Astrocyte (in vitro differentiated cells and primary cell): ENCODE results near the gene PCCB. TPM values are rescaled to one million over a fixed set of nuclear protein-coding genes. Genes with fewer than 3 reads are reported as not detected.
A peak's percentile ranks its signal among the peaks of the same experiment; 100 is the strongest.

Source experiments
- DNase-seq: peaks from one replicate; pipeline ENCODE4 v3.0.0-alpha.2; 2010; ENCODE audit warnings: low read depth
- FAIRE-seq: peaks from 2 replicates; lab custom pipeline; 2011; peaks lifted over from hg19 to GRCh38; lab: Jason Lieb, UNC
- H2AFZ ChIP-seq: 2 replicates; pipeline ENCODE4 v1.6.0; 2012; ENCODE audit warnings: low read depth, low read length, inconsistent platforms
- H3K27ac ChIP-seq: 2 replicates; pipeline ENCODE4 v1.5.1; 2011; ENCODE audit warnings: low read depth, low read length, inconsistent platforms
- H3K27me3 ChIP-seq: 2 replicates; pipeline ENCODE4 v1.6.0; 2011; ENCODE audit warnings: low read length, inconsistent platforms; ENCODE audit not compliant: insufficient read depth
- H3K36me3 ChIP-seq: 2 replicates; pipeline ENCODE4 v1.5.1; 2011; ENCODE audit warnings: low read length, inconsistent platforms; ENCODE audit not compliant: insufficient read depth
- H3K4me1 ChIP-seq: 2 replicates; pipeline ENCODE4 v1.5.1; 2011; ENCODE audit warnings: low read length, inconsistent platforms; ENCODE audit not compliant: insufficient read depth
- H3K4me2 ChIP-seq: 2 replicates; pipeline ENCODE4 v1.6.0; 2012; ENCODE audit warnings: low read length, inconsistent platforms
- H3K4me3 ChIP-seq: 2 replicates; pipeline ENCODE4 v1.5.1; 2011; ENCODE audit warnings: low read depth, mild to moderate bottlenecking, low read length, inconsistent platforms; ENCODE audit not compliant: insufficient read depth
- H3K79me2 ChIP-seq: 2 replicates; pipeline ENCODE4 v1.6.0; 2012; ENCODE audit warnings: mild to moderate bottlenecking, low read length, inconsistent platforms; ENCODE audit not compliant: insufficient read depth
- H3K9ac ChIP-seq: 2 replicates; pipeline ENCODE4 v1.6.0; 2012; ENCODE audit warnings: mild to moderate bottlenecking, low read length, inconsistent platforms
- H3K9me3 ChIP-seq: 2 replicates; pipeline ENCODE4 v1.5.1; 2012; ENCODE audit warnings: low read depth, mild to moderate bottlenecking, low read length, inconsistent platforms; ENCODE audit not compliant: insufficient read depth
- H4K20me1 ChIP-seq: 2 replicates; pipeline ENCODE4 v1.6.0; 2012; ENCODE audit warnings: low read length, inconsistent platforms; ENCODE audit not compliant: insufficient read depth
- H3K27ac Mint-ChIP-seq: one replicate; pipeline ENCODE4 v1.8.0; 2021; ENCODE audit warnings: mild to moderate bottlenecking, mixed read lengths; ENCODE audit not compliant: unreplicated experiment
- H3K27me3 Mint-ChIP-seq: one replicate; pipeline ENCODE4 v1.8.0; 2021; ENCODE audit warnings: low read depth, mixed read lengths; ENCODE audit not compliant: unreplicated experiment
- H3K36me3 Mint-ChIP-seq: one replicate; pipeline ENCODE4 v1.8.0; 2021; ENCODE audit warnings: low read depth, mixed read lengths; ENCODE audit not compliant: unreplicated experiment
- H3K4me1 Mint-ChIP-seq: one replicate; pipeline ENCODE4 v1.8.0; 2021; ENCODE audit warnings: low read depth, mixed read lengths; ENCODE audit not compliant: unreplicated experiment
- H3K4me3 Mint-ChIP-seq: one replicate; pipeline ENCODE4 v1.8.0; 2021; ENCODE audit warnings: mild to moderate bottlenecking, moderate library complexity, mixed read lengths; ENCODE audit not compliant: unreplicated experiment
- H3K9me3 Mint-ChIP-seq: one replicate; pipeline ENCODE4 v1.8.0; 2021; ENCODE audit warnings: mild to moderate bottlenecking, mixed read lengths; ENCODE audit not compliant: unreplicated experiment
- EZH2 ChIP-seq: IDR thresholded peaks from 2 replicates; pipeline ENCODE4 v1.6.1; 2012; ENCODE audit warnings: mild to moderate bottlenecking, low read length, inconsistent platforms; ENCODE audit not compliant: insufficient read depth
- total RNA-seq: library from RNA; stranded (reverse); gene quantifications from 2 replicates; pipeline ENCODE4 v1.2.1, GENCODE V29; 2021
- TF ChIP-seq, protein P1 (sequence below): IDR thresholded peaks from 2 replicates; pipeline ENCODE4 v1.5.1; 2011; ENCODE audit warnings: low read depth, mild to moderate bottlenecking, inconsistent platforms, low read length, moderate library complexity; ENCODE audit not compliant: insufficient read depth

The PCCB gene
- total RNA-seq, 1 donor from 2014 or later: 41.3 TPM

GRCh38 chr3:136336329-136337100, 86.4 kb downstream of the PCCB start:
- Histone ChIP-seq H3K4me3 (no peak overlapping the region), H3K4me1 (peaks cover 6% of the 10 kb centered on the region), H3K36me3 (peaks cover 17% of the 10 kb centered on the region), H3K4me2 (no peak overlapping the region), H2AFZ (no peak overlapping the region), H4K20me1 (no peaks in the 10 kb centered on the region), H3K9me3 (no peaks in the 10 kb centered on the region), H3K27ac (no peak overlapping the region), H3K27me3 (no peaks in the 10 kb centered on the region), H3K9ac (no peak overlapping the region), H3K79me2 (no peaks in the 10 kb centered on the region)
- FAIRE-seq (peak; percentile 17), DNase-seq (peak; percentile 62)
- no peaks in the 10 kb centered on the region for H3K27me3 Mint-ChIP-seq
- no peaks in the 10 kb centered on the region for H3K9me3 Mint-ChIP-seq
- TF ChIP-seq, protein P1, sequence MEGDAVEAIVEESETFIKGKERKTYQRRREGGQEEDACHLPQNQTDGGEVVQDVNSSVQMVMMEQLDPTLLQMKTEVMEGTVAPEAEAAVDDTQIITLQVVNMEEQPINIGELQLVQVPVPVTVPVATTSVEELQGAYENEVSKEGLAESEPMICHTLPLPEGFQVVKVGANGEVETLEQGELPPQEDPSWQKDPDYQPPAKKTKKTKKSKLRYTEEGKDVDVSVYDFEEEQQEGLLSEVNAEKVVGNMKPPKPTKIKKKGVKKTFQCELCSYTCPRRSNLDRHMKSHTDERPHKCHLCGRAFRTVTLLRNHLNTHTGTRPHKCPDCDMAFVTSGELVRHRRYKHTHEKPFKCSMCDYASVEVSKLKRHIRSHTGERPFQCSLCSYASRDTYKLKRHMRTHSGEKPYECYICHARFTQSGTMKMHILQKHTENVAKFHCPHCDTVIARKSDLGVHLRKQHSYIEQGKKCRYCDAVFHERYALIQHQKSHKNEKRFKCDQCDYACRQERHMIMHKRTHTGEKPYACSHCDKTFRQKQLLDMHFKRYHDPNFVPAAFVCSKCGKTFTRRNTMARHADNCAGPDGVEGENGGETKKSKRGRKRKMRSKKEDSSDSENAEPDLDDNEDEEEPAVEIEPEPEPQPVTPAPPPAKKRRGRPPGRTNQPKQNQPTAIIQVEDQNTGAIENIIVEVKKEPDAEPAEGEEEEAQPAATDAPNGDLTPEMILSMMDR: no peak
- TF ChIP-seq EZH2: no peak
- no peak overlapping the region for H3K27ac Mint-ChIP-seq
- peaks cover 28% of the 10 kb centered on the region for H3K4me1 Mint-ChIP-seq
- peaks cover 29% of the 10 kb centered on the region for H3K36me3 Mint-ChIP-seq
- no peak overlapping the region for H3K4me3 Mint-ChIP-seq

GRCh38 chr3:136343446-136343845, 93.3 kb downstream of the PCCB start:
- no peak for DNase-seq
- Histone ChIP-seq H3K9ac (no peak overlapping the region), H3K9me3 (no peaks in the 10 kb centered on the region), H3K4me2 (no peak overlapping the region), H3K4me3 (no peak overlapping the region), H3K36me3 (peaks cover 9% of the 10 kb centered on the region), H3K27ac (peak overlapping the region; percentile 51), H3K27me3 (no peaks in the 10 kb centered on the region), H4K20me1 (no peaks in the 10 kb centered on the region), H3K4me1 (peaks cover 14% of the 10 kb centered on the region), H3K79me2 (no peaks in the 10 kb centered on the region), H2AFZ (no peak overlapping the region)
- Mint-ChIP-seq H3K4me1 (peaks cover 19% of the 10 kb centered on the region), H3K36me3 (peaks cover 11% of the 10 kb centered on the region), H3K27ac (peak overlapping the region; percentile 76), H3K27me3 (no peaks in the 10 kb centered on the region), H3K9me3 (no peaks in the 10 kb centered on the region), H3K4me3 (no peak overlapping the region)
- TF ChIP-seq, protein P1: no peak
- TF ChIP-seq EZH2: no peak
- no peak for FAIRE-seq
